Measurements from ENCODE around the gene RASGRF2.

The RASGRF2 gene

DNA sequence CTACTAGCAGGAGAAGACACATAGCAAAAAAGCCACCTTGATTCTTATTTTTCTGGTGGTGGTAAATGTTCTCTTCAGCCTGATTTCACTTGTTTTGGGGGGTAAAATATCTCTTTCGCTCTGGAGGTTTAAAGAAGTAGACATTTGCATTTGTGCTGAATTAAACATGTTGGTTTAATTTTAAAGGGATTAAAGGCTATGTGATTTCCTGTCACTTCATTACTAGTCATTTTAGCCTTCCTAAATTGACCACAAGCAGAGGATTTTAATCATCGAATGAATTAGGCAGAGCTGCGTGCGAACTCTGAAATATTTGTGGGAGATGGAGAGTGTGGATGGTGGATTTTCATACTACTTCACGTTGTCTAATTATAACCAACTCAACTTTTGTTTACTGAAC lies 4.8 kb downstream of the RASGRF2 start:
- H2AFZ ChIP-seq: no peak overlapping the region
- H3K9me3 ChIP-seq (ENCODE audit: control insufficient read depth, low read length): no peaks in the 10 kb centered on the region
- H3K4me2 ChIP-seq (ENCODE audit: low read length): no peak overlapping the region
- no peaks in the 10 kb centered on the region for H3K4me1 ChIP-seq
- TF ChIP-seq, protein P1, sequence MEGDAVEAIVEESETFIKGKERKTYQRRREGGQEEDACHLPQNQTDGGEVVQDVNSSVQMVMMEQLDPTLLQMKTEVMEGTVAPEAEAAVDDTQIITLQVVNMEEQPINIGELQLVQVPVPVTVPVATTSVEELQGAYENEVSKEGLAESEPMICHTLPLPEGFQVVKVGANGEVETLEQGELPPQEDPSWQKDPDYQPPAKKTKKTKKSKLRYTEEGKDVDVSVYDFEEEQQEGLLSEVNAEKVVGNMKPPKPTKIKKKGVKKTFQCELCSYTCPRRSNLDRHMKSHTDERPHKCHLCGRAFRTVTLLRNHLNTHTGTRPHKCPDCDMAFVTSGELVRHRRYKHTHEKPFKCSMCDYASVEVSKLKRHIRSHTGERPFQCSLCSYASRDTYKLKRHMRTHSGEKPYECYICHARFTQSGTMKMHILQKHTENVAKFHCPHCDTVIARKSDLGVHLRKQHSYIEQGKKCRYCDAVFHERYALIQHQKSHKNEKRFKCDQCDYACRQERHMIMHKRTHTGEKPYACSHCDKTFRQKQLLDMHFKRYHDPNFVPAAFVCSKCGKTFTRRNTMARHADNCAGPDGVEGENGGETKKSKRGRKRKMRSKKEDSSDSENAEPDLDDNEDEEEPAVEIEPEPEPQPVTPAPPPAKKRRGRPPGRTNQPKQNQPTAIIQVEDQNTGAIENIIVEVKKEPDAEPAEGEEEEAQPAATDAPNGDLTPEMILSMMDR (IDR thresholded peaks at IDR 0.05): no peak
- no peaks in the 10 kb centered on the region for H3K27me3 ChIP-seq (ENCODE audit: control insufficient read depth, insufficient read depth, low read length)
- no peaks in the 10 kb centered on the region for H3K36me3 ChIP-seq (ENCODE audit: control insufficient read depth, insufficient read depth, low read length)
- H3K4me3 ChIP-seq (ENCODE audit: low read depth, low read length): no peak overlapping the region
- H3K79me2 ChIP-seq: no peaks in the 10 kb centered on the region
- no peak overlapping the region for H3K9ac ChIP-seq
- H3K27ac ChIP-seq: no peak overlapping the region

DNA sequence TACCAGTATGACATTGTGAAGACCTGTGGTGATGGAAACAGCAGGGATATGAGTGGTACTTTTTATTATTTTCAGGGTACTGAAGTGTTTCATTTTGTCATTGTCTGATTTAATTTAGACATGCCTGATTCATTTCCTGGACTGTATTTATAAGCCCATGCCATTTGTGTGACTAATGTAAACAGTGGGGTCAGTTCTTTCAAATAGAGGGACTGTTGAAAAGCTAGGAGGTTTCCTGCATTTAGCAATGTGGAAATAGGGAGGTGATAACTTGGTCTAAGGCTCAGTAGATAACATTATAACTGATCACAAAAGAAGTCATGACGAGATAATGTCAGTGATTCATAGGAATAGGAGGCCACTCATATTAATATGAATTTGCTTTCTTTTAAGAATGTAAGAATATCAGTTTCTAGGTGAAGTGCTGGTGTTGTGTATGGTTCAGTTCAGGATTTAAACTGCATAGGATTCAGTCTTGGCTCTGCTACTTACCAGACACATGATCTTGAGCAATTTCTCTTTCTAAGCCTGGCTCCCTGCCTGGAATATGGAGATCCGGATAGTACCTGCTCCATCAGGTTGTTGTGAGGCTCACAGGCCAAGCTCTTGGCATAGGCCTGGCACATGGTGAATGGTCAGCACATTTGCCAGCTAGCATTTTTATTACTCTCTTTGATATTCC lies 7.5 kb downstream of the RASGRF2 start:
- no peaks in the 10 kb centered on the region for H3K79me2 ChIP-seq
- no peaks in the 10 kb centered on the region for H3K36me3 ChIP-seq (ENCODE audit: control insufficient read depth, insufficient read depth, low read length)
- no peak overlapping the region for H3K27ac ChIP-seq
- no peaks in the 10 kb centered on the region for H3K4me1 ChIP-seq
- no peaks in the 10 kb centered on the region for H3K27me3 ChIP-seq (ENCODE audit: control insufficient read depth, insufficient read depth, low read length)
- TF ChIP-seq, protein P1 (IDR thresholded peaks at IDR 0.05): no peak
- no peaks in the 10 kb centered on the region for H3K9me3 ChIP-seq (ENCODE audit: control insufficient read depth, low read length)
- no peak overlapping the region for H3K4me3 ChIP-seq (ENCODE audit: low read depth, low read length)
- H2AFZ ChIP-seq: no peak overlapping the region
- no peak overlapping the region for H3K9ac ChIP-seq
- H3K4me2 ChIP-seq (ENCODE audit: low read length): no peak overlapping the region

DNA sequence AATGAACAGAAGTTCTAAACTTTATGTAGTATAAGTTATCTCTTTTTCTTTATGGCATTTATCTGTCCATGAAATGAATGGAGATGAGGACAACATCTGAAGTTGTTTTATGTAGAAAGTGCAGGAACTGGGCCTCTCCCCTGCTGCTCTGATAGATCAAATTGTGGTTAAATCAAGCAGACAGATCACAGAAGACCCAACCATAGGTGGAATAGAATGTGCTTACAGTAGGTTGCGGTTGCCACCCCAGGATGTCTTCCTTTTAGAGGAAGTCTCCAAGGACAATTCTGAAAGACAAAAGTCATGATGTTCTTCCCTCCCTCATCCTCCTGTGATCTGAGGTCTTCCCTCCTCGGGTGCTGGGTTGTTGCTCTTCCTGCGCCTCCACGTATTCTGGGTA lies 12.9 kb downstream of the RASGRF2 start:
- no peaks in the 10 kb centered on the region for H3K9me3 ChIP-seq (ENCODE audit: control insufficient read depth, low read length)
- TF ChIP-seq, protein P1 (IDR thresholded peaks at IDR 0.05): no peak

DNA sequence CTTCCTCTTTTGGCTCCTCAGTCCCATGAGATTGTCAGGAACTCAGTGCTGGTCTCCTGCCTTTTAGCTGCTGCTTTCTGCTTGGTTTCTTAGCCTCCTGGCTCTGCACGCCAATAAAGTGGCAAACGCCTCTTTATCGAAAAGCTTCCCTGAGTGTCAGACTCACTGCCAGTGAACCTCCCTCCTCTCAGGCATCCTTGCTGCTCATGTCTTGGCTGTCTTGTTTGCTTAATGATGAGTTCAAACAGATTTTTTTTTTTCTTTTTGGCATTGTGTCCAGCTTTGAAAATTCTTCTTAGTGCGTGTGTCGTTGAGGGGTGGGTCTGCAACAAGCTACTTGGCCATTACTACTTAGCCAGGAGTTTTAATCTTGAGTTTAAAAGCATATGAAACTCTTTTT lies 14.9 kb downstream of the RASGRF2 start:
- H3K9ac ChIP-seq: no peak overlapping the region
- no peak overlapping the region for H3K4me2 ChIP-seq (ENCODE audit: low read length)
- no peak overlapping the region for H2AFZ ChIP-seq
- no peaks in the 10 kb centered on the region for H3K36me3 ChIP-seq (ENCODE audit: control insufficient read depth, insufficient read depth, low read length)
- H3K4me3 ChIP-seq (ENCODE audit: low read depth, low read length): no peak overlapping the region
- TF ChIP-seq, protein P1 (IDR thresholded peaks at IDR 0.05): no peak
- H3K27me3 ChIP-seq (ENCODE audit: control insufficient read depth, insufficient read depth, low read length): no peaks in the 10 kb centered on the region
- H3K79me2 ChIP-seq: no peaks in the 10 kb centered on the region
- H3K9me3 ChIP-seq (ENCODE audit: control insufficient read depth, low read length): no peaks in the 10 kb centered on the region
- no peaks in the 10 kb centered on the region for H3K4me1 ChIP-seq
- H3K27ac ChIP-seq: no peak overlapping the region

More for the DNA sequence above, 12.9 kb downstream of the RASGRF2 start:
- Histone ChIP-seq H3K4me3 (ENCODE audit: low read depth, low read length) (no peak overlapping the region), H2AFZ (no peak overlapping the region), H3K4me2 (ENCODE audit: low read length) (no peak overlapping the region), H3K27me3 (ENCODE audit: control insufficient read depth, insufficient read depth, low read length) (no peaks in the 10 kb centered on the region), H3K27ac (no peak overlapping the region), H3K79me2 (no peaks in the 10 kb centered on the region), H3K36me3 (ENCODE audit: control insufficient read depth, insufficient read depth, low read length) (no peaks in the 10 kb centered on the region), H3K4me1 (no peaks in the 10 kb centered on the region), H3K9ac (no peak overlapping the region)

DNA sequence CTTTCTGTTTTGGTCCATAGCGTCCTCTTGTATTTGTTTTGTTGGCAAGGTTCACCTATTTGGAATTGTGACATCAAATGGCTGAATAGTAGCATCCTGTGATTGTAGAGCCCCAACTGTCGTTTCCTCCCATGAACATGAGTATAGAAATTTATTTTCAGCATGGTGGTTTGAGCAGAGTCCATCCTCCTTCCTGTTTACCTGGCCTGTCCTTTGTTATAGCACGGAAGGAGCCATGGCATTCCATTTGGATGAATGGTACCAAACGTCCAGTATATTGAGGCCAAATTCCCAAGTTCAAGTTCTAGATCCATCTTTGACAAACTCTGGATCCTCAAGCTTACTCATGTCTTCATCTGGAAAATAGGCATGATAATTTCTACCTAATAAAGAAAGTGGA lies 16.8 kb downstream of the RASGRF2 start:
- Histone ChIP-seq H3K27me3 (ENCODE audit: control insufficient read depth, insufficient read depth, low read length) (no peaks in the 10 kb centered on the region), H2AFZ (no peak overlapping the region), H3K9me3 (ENCODE audit: control insufficient read depth, low read length) (no peaks in the 10 kb centered on the region), H3K4me2 (ENCODE audit: low read length) (no peak overlapping the region), H3K36me3 (ENCODE audit: control insufficient read depth, insufficient read depth, low read length) (no peaks in the 10 kb centered on the region), H3K4me1 (no peaks in the 10 kb centered on the region), H3K9ac (no peak overlapping the region), H3K27ac (peak overlapping the region; percentile 51), H3K79me2 (no peaks in the 10 kb centered on the region), H3K4me3 (ENCODE audit: low read depth, low read length) (no peak overlapping the region)
- TF ChIP-seq, protein P1 (IDR thresholded peaks at IDR 0.05): no peak

All from parathyroid adenoma (tissue), 2 donors.